ENCODE measurements around the gene LRRC25.
"Not testable (repeated sequence)": the region's sequence is repeated elsewhere in the genome, so short reads cannot be mapped to it uniquely, and the experiment has no call there.

Gene LRRC25

GRCh38 chr19:18412610-18413239, 15.3 kb upstream of the LRRC25 start:
- Mint-ChIP-seq H3K36me3 (ENCODE audit: low read depth) (no peaks in the 10 kb centered on the region), H3K4me3 (no peak overlapping the region), H3K9me3 (no peaks in the 10 kb centered on the region), H3K4me1 (ENCODE audit: low read depth) (peaks cover 34% of the 10 kb centered on the region), H3K27ac (no peak overlapping the region), H3K27me3 (peaks cover 44% of the 10 kb centered on the region)
- no peak for DNase-seq

GRCh38 chr19:18408053-18408476, 10.6 kb upstream of the LRRC25 start:
- Mint-ChIP-seq H3K36me3 (ENCODE audit: low read depth) (no peaks in the 10 kb centered on the region), H3K4me3 (no peak overlapping the region), H3K27me3 (peaks cover 10% of the 10 kb centered on the region), H3K27ac (no peak overlapping the region), H3K9me3 (no peaks in the 10 kb centered on the region), H3K4me1 (ENCODE audit: low read depth) (peaks cover 4% of the 10 kb centered on the region)
- no peak for DNase-seq

GRCh38 chr19:18406749-18407148, 9.3 kb upstream of the LRRC25 start:
- Mint-ChIP-seq H3K27ac (no peak overlapping the region), H3K27me3 (peaks cover 3% of the 10 kb centered on the region)
- DNase-seq: no peak

GRCh38 chr19:18405754-18406153, 8.3 kb upstream of the LRRC25 start:
- H3K27ac Mint-ChIP-seq; H3K36me3 Mint-ChIP-seq (ENCODE audit: low read depth); H3K4me1 Mint-ChIP-seq (ENCODE audit: low read depth); H3K9me3 Mint-ChIP-seq; DNase-seq; H3K4me3 Mint-ChIP-seq; H3K27me3 Mint-ChIP-seq: not testable (repeated sequence)

More at GRCh38 chr19:18406749-18407148, 9.3 kb upstream of the LRRC25 start:
- Mint-ChIP-seq H3K4me1 (ENCODE audit: low read depth) (peaks cover 4% of the 10 kb centered on the region), H3K4me3 (no peak overlapping the region), H3K36me3 (ENCODE audit: low read depth) (no peaks in the 10 kb centered on the region), H3K9me3 (no peaks in the 10 kb centered on the region)

GRCh38 chr19:18402455-18403248, 5.2 kb upstream of the LRRC25 start:
- H3K36me3 Mint-ChIP-seq (ENCODE audit: low read depth); H3K27ac Mint-ChIP-seq; H3K9me3 Mint-ChIP-seq; H3K4me3 Mint-ChIP-seq; DNase-seq; H3K4me1 Mint-ChIP-seq (ENCODE audit: low read depth): not testable (repeated sequence)
- peaks cover 13% of the 10 kb centered on the region for H3K27me3 Mint-ChIP-seq

GRCh38 chr19:18401580-18402112, 4.2 kb upstream of the LRRC25 start:
- H3K4me3 Mint-ChIP-seq: no peak overlapping the region

GRCh38 chr19:18399008-18399407, 1.6 kb upstream of the LRRC25 start:
- no peak for DNase-seq
- Mint-ChIP-seq H3K36me3 (ENCODE audit: low read depth) (no peaks in the 10 kb centered on the region), H3K9me3 (no peaks in the 10 kb centered on the region), H3K4me3 (no peak overlapping the region), H3K27ac (no peak overlapping the region), H3K27me3 (peaks cover 34% of the 10 kb centered on the region), H3K4me1 (ENCODE audit: low read depth) (peaks cover 4% of the 10 kb centered on the region)

More at GRCh38 chr19:18401580-18402112, 4.2 kb upstream of the LRRC25 start:
- Mint-ChIP-seq H3K9me3 (no peaks in the 10 kb centered on the region), H3K4me1 (ENCODE audit: low read depth) (peaks cover 4% of the 10 kb centered on the region), H3K27me3 (peaks cover 19% of the 10 kb centered on the region), H3K36me3 (ENCODE audit: low read depth) (no peaks in the 10 kb centered on the region), H3K27ac (no peak overlapping the region)
- DNase-seq: no peak

- Mint-ChIP-seq H3K36me3 (ENCODE audit: low read depth) (no peaks in the 10 kb centered on the region), H3K4me1 (ENCODE audit: low read depth) (peaks cover 4% of the 10 kb centered on the region), H3K27ac (no peak overlapping the region), H3K9me3 (no peaks in the 10 kb centered on the region), H3K4me3 (no peak overlapping the region), H3K27me3 (peaks cover 49% of the 10 kb centered on the region)
- DNase-seq: no peak
Observed at GRCh38 chr19:18396471-18397241, 766 bp downstream of the LRRC25 start.

GRCh38 chr19:18393836-18394235, 3.6 kb downstream of the LRRC25 start:
- no peak overlapping the region for H3K4me3 Mint-ChIP-seq
- no peak for DNase-seq
- H3K27ac Mint-ChIP-seq: no peak overlapping the region
- no peaks in the 10 kb centered on the region for H3K9me3 Mint-ChIP-seq
- no peaks in the 10 kb centered on the region for H3K36me3 Mint-ChIP-seq (ENCODE audit: low read depth)
- H3K27me3 Mint-ChIP-seq: peaks cover 60% of the 10 kb centered on the region
- H3K4me1 Mint-ChIP-seq (ENCODE audit: low read depth): peaks cover 4% of the 10 kb centered on the region

- peaks cover 62% of the 10 kb centered on the region for H3K27me3 Mint-ChIP-seq
- no peak overlapping the region for H3K4me3 Mint-ChIP-seq
- H3K36me3 Mint-ChIP-seq (ENCODE audit: low read depth): no peaks in the 10 kb centered on the region
- H3K4me1 Mint-ChIP-seq (ENCODE audit: low read depth): peaks cover 8% of the 10 kb centered on the region
- DNase-seq: no peak
- H3K9me3 Mint-ChIP-seq: no peaks in the 10 kb centered on the region
- H3K27ac Mint-ChIP-seq: no peak overlapping the region
Observed at GRCh38 chr19:18392926-18393325, 4.5 kb downstream of the LRRC25 start.

- Mint-ChIP-seq H3K9me3 (no peaks in the 10 kb centered on the region), H3K4me3 (no peak overlapping the region), H3K4me1 (ENCODE audit: low read depth) (peaks cover 9% of the 10 kb centered on the region), H3K27ac (no peak overlapping the region), H3K27me3 (peaks cover 62% of the 10 kb centered on the region), H3K36me3 (ENCODE audit: low read depth) (no peaks in the 10 kb centered on the region)
- DNase-seq: no peak
Observed at GRCh38 chr19:18392417-18392816, 5.0 kb downstream of the LRRC25 start.

- no peak for DNase-seq
- H3K27ac Mint-ChIP-seq: no peak overlapping the region
- peaks cover 66% of the 10 kb centered on the region for H3K27me3 Mint-ChIP-seq
- peaks cover 10% of the 10 kb centered on the region for H3K4me1 Mint-ChIP-seq (ENCODE audit: low read depth)
- H3K36me3 Mint-ChIP-seq (ENCODE audit: low read depth): no peaks in the 10 kb centered on the region
- H3K9me3 Mint-ChIP-seq: no peaks in the 10 kb centered on the region
- H3K4me3 Mint-ChIP-seq: no peak overlapping the region
Observed at GRCh38 chr19:18391509-18392075, 5.8 kb downstream of the LRRC25 start.

- H3K27ac Mint-ChIP-seq: no peak overlapping the region
- H3K9me3 Mint-ChIP-seq: no peaks in the 10 kb centered on the region
- no peak overlapping the region for H3K4me3 Mint-ChIP-seq
- H3K36me3 Mint-ChIP-seq (ENCODE audit: low read depth): no peaks in the 10 kb centered on the region
- H3K27me3 Mint-ChIP-seq: peaks cover 70% of the 10 kb centered on the region
- peaks cover 10% of the 10 kb centered on the region for H3K4me1 Mint-ChIP-seq (ENCODE audit: low read depth)
- no peak for DNase-seq
Observed at GRCh38 chr19:18390065-18390907, 7.1 kb downstream of the LRRC25 start.

- Mint-ChIP-seq H3K27ac (no peak overlapping the region), H3K9me3 (no peaks in the 10 kb centered on the region), H3K27me3 (peaks cover 74% of the 10 kb centered on the region), H3K4me1 (ENCODE audit: low read depth) (peaks cover 10% of the 10 kb centered on the region), H3K4me3 (no peak overlapping the region), H3K36me3 (ENCODE audit: low read depth) (no peaks in the 10 kb centered on the region)
- DNase-seq: no peak
Observed at GRCh38 chr19:18389726-18390064, 7.7 kb downstream of the LRRC25 start.

All from activated T-cell treated with anti-CD3 and anti-CD28 coated beads, Interleukin-2, amount 50 U/mL, for 24 hours (primary cell).